MG63 (cell line): ENCODE results near the gene ATF6. TPM values are rescaled to one million over a fixed set of nuclear protein-coding genes. Genes with fewer than 3 reads are reported as not detected.
A peak's percentile ranks its signal among the peaks of the same experiment; 100 is the strongest.

Experiments used
- DNase-seq: peaks from one replicate; pipeline ENCODE4 v3.0.0-alpha.2; 2020
- H3K27me3 ChIP-seq: fragments of 250-450 bp; sonication (Bioruptor Pico); 2 replicates; pipeline ENCODE4 v1.5.1; 2020; ENCODE audit warnings: mild to moderate bottlenecking, moderate library complexity
- H3K36me3 ChIP-seq: fragments of 250-450 bp; sonication (Bioruptor Pico); 2 replicates; pipeline ENCODE4 v1.5.1; 2020; ENCODE audit warnings: mild to moderate bottlenecking, moderate library complexity
- H3K4me3 ChIP-seq: fragments of 250-450 bp; sonication (Bioruptor Pico); 2 replicates; pipeline ENCODE4 v1.5.1; 2020; ENCODE audit warnings: mild to moderate bottlenecking, moderate library complexity
- H3K9me3 ChIP-seq: fragments of 250-450 bp; sonication (Bioruptor Pico); 2 replicates; pipeline ENCODE4 v1.5.1; 2020; ENCODE audit warnings: mild to moderate bottlenecking, moderate library complexity
- total RNA-seq: library from RNA; depleted of rRNA; stranded (reverse); fragments of >200 nt; shearing (Covaris generic); gene quantifications from 2 replicates; pipeline ENCODE4 v1.2.3, GENCODE V29; 2014; ENCODE audit warnings: low replicate concordance

The ATF6 gene
- total RNA-seq, 1 experiment from 2014 or later: 19.4 TPM

DNA sequence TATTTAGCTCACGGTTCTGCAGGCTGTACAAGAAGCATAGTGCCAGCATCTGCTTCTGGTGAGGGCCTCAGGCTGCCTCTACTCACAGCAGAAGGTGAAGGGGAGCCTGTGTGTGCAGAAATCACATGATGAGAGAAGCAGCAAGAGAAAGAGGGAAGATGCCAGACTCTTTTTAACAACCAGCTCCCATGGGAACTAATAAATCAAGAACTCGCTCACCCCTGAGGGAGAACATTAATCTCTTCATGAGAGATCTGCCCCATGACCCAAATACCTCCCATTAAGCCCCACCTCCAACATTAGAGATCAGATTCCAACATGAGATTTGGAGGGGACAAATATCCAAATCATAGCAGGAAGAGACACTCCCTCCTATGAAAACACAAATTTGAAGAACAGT lies 183.4 kb downstream of the ATF6 start:
- DNase-seq: no peak
- no peaks in the 10 kb centered on the region for H3K36me3 ChIP-seq
- H3K9me3 ChIP-seq: no peaks in the 10 kb centered on the region; the same call in 1 of the 2 replicates
- H3K27me3 ChIP-seq: no peaks in the 10 kb centered on the region
- no peak overlapping the region for H3K4me3 ChIP-seq

- Histone ChIP-seq H3K4me3 (no peak overlapping the region), H3K9me3 (no peaks in the 10 kb centered on the region; the same call in 1 of the 2 replicates), H3K36me3 (no peaks in the 10 kb centered on the region), H3K27me3 (no peaks in the 10 kb centered on the region)
- no peak for DNase-seq
Measured at GRCh38 chr1:161950377-161950776, 184.3 kb downstream of the ATF6 start.

DNA sequence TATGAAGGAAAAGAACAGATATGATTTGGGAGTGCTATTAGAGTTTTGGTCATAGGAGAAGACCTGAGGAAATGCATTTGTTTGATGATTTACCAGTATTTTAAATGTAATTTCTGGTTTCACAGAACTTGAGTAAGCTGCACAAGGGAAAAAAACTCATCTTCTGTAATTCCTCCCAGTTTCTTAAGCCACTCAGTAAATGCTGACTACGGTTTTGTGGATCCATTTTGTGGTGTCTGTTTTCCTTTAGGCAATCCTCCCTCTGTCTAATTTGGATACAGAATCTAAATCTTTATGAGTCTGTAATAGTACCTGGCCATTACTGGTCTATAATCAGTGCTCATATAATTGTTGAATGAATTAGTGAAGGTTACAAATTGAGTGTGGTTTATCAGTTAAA lies 185.5 kb downstream of the ATF6 start:
- Histone ChIP-seq H3K36me3 (no peaks in the 10 kb centered on the region), H3K27me3 (no peaks in the 10 kb centered on the region), H3K9me3 (no peaks in the 10 kb centered on the region; the same call in 1 of the 2 replicates), H3K4me3 (no peak overlapping the region)
- no peak for DNase-seq

DNA sequence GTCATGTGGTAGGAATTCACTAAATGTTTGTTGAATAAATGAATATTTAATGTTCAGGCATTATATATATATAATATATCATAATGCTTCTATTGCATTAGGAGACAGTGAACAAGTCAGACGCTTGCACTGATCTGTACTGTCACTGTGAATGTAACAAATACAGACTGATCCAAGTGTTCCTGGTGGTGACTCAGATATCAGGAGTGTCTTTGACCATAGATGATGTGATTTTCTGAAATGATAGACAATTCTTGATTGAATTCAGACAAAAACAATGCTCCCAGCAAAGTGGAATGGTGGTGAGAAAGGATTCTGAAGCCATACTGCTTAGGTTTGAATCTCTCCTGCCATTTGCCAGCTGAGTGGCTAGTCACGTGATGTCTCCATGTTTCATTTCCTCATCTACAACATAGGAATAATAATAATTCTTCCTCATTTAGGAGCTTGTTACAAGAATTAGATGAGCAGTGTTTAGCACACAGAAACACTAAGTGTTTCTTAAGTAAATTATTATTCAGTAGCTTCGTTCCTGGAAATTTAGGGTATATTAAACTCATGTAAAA lies 186.6 kb downstream of the ATF6 start:
- no peaks in the 10 kb centered on the region for H3K36me3 ChIP-seq
- H3K4me3 ChIP-seq: no peak overlapping the region
- H3K27me3 ChIP-seq: no peaks in the 10 kb centered on the region
- DNase-seq: no peak
- no peaks in the 10 kb centered on the region for H3K9me3 ChIP-seq

DNA sequence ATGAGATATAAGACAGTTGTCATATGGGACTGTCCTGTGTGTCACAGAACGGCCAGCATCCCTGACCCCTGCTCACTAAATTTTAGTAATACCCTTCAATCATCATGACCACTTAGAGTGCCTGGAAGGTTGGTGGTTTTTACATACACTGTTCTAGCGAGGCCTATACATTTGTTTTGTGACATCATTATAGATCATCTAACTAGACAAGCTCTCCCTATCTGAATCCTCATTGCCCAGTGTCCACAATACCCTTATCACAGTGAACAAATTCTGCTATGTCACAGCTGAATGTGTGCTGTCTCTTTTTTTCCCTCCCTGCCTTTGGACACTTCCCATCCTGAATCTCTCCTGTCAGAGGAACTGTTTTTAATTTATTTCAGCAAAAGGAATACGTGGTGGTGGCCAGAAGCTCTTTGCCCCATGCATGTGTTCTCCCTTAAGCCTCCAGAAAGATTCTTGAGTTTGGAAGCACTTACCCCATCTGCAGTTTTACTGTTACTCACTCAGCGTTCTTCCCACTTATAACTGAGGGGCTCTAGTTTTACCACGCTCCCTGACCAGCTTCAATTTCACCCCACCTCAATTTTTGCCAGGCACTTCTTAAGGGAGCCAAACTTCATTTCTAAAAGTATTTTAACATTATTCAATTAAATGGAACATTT lies 187.3 kb downstream of the ATF6 start:
- DNase-seq: no peak
- no peaks in the 10 kb centered on the region for H3K27me3 ChIP-seq
- H3K4me3 ChIP-seq: no peak overlapping the region
- no peaks in the 10 kb centered on the region for H3K9me3 ChIP-seq
- H3K36me3 ChIP-seq: no peaks in the 10 kb centered on the region

DNA sequence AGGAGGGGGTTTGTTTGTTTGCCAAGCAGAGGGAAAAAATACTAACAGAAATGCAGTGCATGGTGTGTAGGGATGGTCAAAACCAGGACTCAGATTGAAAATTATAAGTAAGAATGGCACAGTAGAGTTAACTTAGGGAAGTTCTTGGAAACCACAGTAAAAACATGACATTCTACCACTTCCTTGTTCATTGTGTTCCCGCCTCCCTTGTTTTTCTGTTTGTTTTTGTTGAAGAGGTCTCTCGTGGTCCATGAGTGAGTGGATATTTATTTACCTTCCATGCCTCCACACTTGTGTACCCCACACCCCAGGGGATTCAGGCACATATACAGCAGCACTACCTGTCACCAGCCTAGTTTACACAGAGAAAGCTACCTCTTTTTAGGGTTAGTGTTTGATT lies 187.9 kb downstream of the ATF6 start:
- H3K36me3 ChIP-seq: peaks cover 4% of the 10 kb centered on the region; the same call in 1 of the 2 replicates
- H3K9me3 ChIP-seq: no peaks in the 10 kb centered on the region
- no peaks in the 10 kb centered on the region for H3K27me3 ChIP-seq
- H3K4me3 ChIP-seq: no peak overlapping the region
- no peak for DNase-seq

GRCh38 chr1:161954466-161954865 lies 188.3 kb downstream of the ATF6 start:
- no peaks in the 10 kb centered on the region for H3K27me3 ChIP-seq
- H3K4me3 ChIP-seq: no peak overlapping the region
- peaks cover 5% of the 10 kb centered on the region; the same call in 1 of the 2 replicates for H3K36me3 ChIP-seq
- no peaks in the 10 kb centered on the region for H3K9me3 ChIP-seq
- peak; percentile 39 for DNase-seq

- Histone ChIP-seq H3K4me3 (no peak overlapping the region), H3K27me3 (no peaks in the 10 kb centered on the region), H3K9me3 (no peaks in the 10 kb centered on the region), H3K36me3 (peaks cover 5% of the 10 kb centered on the region; the same call in 1 of the 2 replicates)
- no peak for DNase-seq
Measured at GRCh38 chr1:161955606-161956005, 189.5 kb downstream of the ATF6 start.

DNA sequence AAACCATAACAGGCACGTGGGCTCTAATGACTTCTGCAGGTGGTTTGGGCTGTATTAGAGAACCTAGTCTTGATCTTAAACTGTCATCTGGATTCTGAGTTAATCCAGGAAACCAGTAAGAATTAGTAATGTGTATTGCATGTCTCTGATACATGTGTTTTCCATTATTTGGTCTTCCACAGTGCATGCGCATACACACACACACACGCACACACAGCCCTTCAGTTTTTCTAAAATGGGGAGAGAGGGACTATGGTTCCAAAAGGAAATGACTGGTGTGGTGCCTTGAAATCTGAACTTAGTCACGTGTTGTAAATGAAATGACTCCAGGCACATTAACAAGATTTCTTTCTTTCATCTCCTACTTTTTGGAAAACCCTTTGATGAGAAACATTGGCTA lies 190.0 kb downstream of the ATF6 start:
- Histone ChIP-seq H3K4me3 (no peak overlapping the region), H3K27me3 (no peaks in the 10 kb centered on the region), H3K36me3 (peaks cover 5% of the 10 kb centered on the region; the same call in 1 of the 2 replicates), H3K9me3 (no peaks in the 10 kb centered on the region)
- peak; percentile 32 for DNase-seq

DNA sequence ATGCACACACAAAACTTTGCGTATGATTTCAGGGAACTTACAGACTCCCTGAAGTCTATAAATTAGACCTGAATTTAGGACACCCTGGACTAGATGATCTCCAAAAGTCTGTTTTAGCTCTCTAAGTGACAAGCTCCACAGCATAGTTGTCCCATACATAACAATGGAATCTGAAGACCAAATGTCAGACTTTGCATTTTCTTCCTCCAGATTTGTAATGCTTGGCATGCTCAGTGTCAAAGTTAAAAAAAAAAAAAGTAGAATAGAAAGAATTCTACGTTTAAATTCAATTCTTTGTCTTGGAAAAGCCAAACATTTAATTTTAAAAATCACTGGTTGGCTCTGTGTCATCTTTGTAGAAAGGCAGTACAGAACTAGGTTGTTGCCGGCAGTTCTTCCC lies 190.8 kb downstream of the ATF6 start:
- no peak for DNase-seq
- H3K4me3 ChIP-seq: no peak overlapping the region

GRCh38 chr1:161958425-161958824 lies 192.3 kb downstream of the ATF6 start:
- Histone ChIP-seq H3K4me3 (no peak overlapping the region), H3K9me3 (no peaks in the 10 kb centered on the region), H3K27me3 (no peaks in the 10 kb centered on the region), H3K36me3 (peaks cover 5% of the 10 kb centered on the region; the same call in 1 of the 2 replicates)
- DNase-seq: no peak

More for the DNA sequence above, 190.8 kb downstream of the ATF6 start:
- peaks cover 5% of the 10 kb centered on the region; the same call in 1 of the 2 replicates for H3K36me3 ChIP-seq
- no peaks in the 10 kb centered on the region for H3K27me3 ChIP-seq
- H3K9me3 ChIP-seq: no peaks in the 10 kb centered on the region

DNA sequence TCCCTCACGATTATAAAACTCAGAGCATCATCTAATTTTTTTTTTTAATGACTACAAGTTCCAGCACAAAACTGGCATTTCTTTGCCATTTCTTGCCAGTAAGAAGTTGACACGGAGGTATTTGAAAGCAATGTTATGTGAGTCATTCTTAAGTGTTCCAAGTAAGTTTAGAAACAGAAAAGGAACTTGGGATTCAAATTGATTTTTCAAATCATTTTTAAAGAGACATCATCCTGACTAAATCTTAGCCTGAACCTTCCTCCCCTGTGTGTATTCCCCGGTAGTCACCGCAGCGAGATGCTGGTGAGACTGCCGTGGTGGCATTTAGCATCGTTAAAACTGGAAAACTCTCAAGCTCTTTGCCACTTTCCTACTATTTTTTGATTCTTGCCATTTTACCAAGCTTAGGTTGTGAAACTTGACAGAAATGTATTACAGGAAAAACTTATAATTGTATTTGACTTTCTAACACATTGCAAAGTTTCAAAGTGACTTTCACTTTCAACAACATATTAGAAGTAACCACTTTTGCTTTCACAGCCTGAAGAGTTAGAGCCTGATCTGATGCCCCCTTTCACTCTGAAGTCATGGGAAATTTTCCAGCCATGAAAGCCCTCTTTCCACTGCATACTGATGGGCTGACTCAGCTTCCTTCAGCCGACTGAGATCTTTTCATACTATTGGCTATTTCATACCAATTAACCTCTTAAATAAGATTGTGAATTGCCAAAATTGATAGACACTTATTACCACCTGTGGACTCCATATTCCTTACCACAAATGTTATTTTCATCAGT lies 196.2 kb downstream of the ATF6 start:
- Histone ChIP-seq H3K27me3 (no peaks in the 10 kb centered on the region), H3K36me3 (peaks cover 5% of the 10 kb centered on the region; the same call in 1 of the 2 replicates), H3K9me3 (no peaks in the 10 kb centered on the region), H3K4me3 (peak overlapping the region; percentile 50)
- peak; percentile 60 for DNase-seq

GRCh38 chr1:161966067-161966466 lies 199.9 kb downstream of the ATF6 start:
- DNase-seq: peak; percentile 46
- H3K36me3 ChIP-seq: no peaks in the 10 kb centered on the region
- H3K4me3 ChIP-seq: no peak overlapping the region
- no peaks in the 10 kb centered on the region for H3K9me3 ChIP-seq
- no peaks in the 10 kb centered on the region for H3K27me3 ChIP-seq

GRCh38 chr1:161970036-161970435 lies 203.9 kb downstream of the ATF6 start:
- no peaks in the 10 kb centered on the region for H3K27me3 ChIP-seq
- no peak overlapping the region for H3K4me3 ChIP-seq
- no peaks in the 10 kb centered on the region for H3K9me3 ChIP-seq
- H3K36me3 ChIP-seq: no peaks in the 10 kb centered on the region
- DNase-seq: no peak

- no peaks in the 10 kb centered on the region for H3K36me3 ChIP-seq
- no peak for DNase-seq
Measured at GRCh38 chr1:161970633-161971032, 204.5 kb downstream of the ATF6 start.

DNA sequence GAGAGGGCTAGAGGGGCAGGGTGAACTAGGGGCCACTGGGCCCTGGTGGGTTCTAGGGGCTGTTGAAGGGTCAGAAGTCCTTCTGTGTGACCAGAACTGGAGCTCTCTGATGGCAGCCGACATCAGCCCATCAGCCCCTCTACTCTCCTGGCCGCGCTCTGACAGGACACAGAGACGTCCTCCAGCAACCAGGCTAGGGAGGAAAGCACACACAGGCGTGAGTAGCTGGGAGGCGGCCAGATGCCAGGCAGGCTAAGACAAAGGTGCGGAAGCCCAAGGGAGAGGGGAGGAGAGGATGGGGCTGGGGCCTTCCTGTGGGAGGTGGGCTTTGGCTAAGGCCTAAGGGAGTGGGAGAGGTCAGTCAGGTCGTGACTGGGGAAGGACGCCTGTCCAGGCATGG lies 206.7 kb downstream of the ATF6 start:
- Histone ChIP-seq H3K27me3 (no peaks in the 10 kb centered on the region), H3K36me3 (no peaks in the 10 kb centered on the region), H3K4me3 (no peak overlapping the region), H3K9me3 (no peaks in the 10 kb centered on the region)
- no peak for DNase-seq

More at GRCh38 chr1:161970633-161971032, 204.5 kb downstream of the ATF6 start:
- Histone ChIP-seq H3K4me3 (no peak overlapping the region), H3K27me3 (no peaks in the 10 kb centered on the region), H3K9me3 (no peaks in the 10 kb centered on the region)
